Breast epithelium (tissue), 3 donors: ENCODE results near the gene LHFPL2.

Experiments used
- CTCF ChIP-seq, 3 donors: fragments of 450-650 bp; IDR thresholded peaks; one replicate each; pipeline ENCODE4 v1.5.1; 2016 to 2017; ENCODE audit warnings: antibody characterized with exemption in 3 of 3, mild to moderate bottlenecking in 3 of 3, moderate library complexity in 3 of 3
- POLR2A ChIP-seq: fragments of 450-650 bp; IDR thresholded peaks from one replicate; pipeline ENCODE4 v1.6.1; 2016; ENCODE audit warnings: antibody characterized with exemption, mild to moderate bottlenecking, moderate library complexity
- POLR2AphosphoS5 ChIP-seq, 3 donors: sonication (generic); formaldehyde crosslinking; IDR thresholded peaks; one replicate each; pipeline ENCODE4 v1.6.1; 2017; ENCODE audit warnings: antibody characterized with exemption in 3 of 3

- TF ChIP-seq CTCF (IDR thresholded peaks at IDR 0.05) (no peak), POLR2A (no peak), POLR2AphosphoS5 (IDR thresholded peaks at IDR 0.05) (no peak)
Measured at GRCh38 chr5:78611126-78611605, 37.4 kb downstream of the LHFPL2 start.
